Tibial artery (tissue), 4 donors: ENCODE data around the gene OR1F1.
"Not testable (repeated sequence)": the region's sequence is repeated elsewhere in the genome, so short reads cannot be mapped to it uniquely, and the experiment has no call there.

ENCODE experiments used
- DNase-seq, 2 donors: peaks; one replicate each; pipeline ENCODE4 v3.0.0-alpha.2; 2019
- H3K27ac ChIP-seq, 2 donors: fragments of 200-600 bp; sonication (generic) in 1 of 2; 1 replicate in 1 of 2; 2 replicates in 1 of 2; pipeline ENCODE4 v1.5.1; 2018 to 2019; ENCODE audit warnings: mild to moderate bottlenecking in 1 of 2
- H3K27me3 ChIP-seq, 2 donors: fragments of 200-600 bp; sonication (generic) in 1 of 2; one replicate each; pipeline versions ENCODE4 v1.5.1 to v1.6.0; 2016 to 2019
- H3K36me3 ChIP-seq, 3 donors: fragments of 200-600 bp; sonication (generic) in 2 of 3; one replicate each; pipeline ENCODE4 v1.5.1; 2016 to 2019; ENCODE audit warnings: mild to moderate bottlenecking in 2 of 3
- H3K4me1 ChIP-seq, 4 donors: fragments of 200-600 bp; sonication (generic) in 2 of 4; 1 replicate in 3 of 4; 2 replicates in 1 of 4; pipeline ENCODE4 v1.5.1; 2016 to 2019
- H3K4me3 ChIP-seq, 2 donors: fragments of 200-600 bp; sonication (generic) in 1 of 2; 1 replicate in 1 of 2; 2 replicates in 1 of 2; pipeline ENCODE4 v1.5.1; 2018 to 2019; ENCODE audit warnings: mild to moderate bottlenecking in 2 of 2
- H3K9me3 ChIP-seq, 3 donors: fragments of 200-600 bp; sonication (generic) in 1 of 3; one replicate each; pipeline ENCODE4 v1.5.1; 2016 to 2019
- intact Hi-C: fragments of 100-400 bp; cut with DNase I; formaldehyde crosslinking; loops from one replicate; pipeline ENCODE4 v1.15.0; 2023; ENCODE audit warnings: low total_unique reads
- TF ChIP-seq, protein P1 (sequence below), 2 experiments: fragments of 200-600 bp in 1 of 2; fragments of 450-650 bp in 1 of 2; IDR thresholded peaks; one replicate each; pipeline ENCODE4 v1.5.1; 2017 to 2019; ENCODE audit warnings: antibody characterized with exemption in 2 of 2, mild to moderate bottlenecking in 1 of 2, moderate library complexity in 1 of 2

The OR1F1 gene

GRCh38 chr16:3187798-3188674 lies at the start of gene OR1F1:
OR1F1 (plus strand) TSS chr16:3188204.
- Histone ChIP-seq H3K4me3 (peak within 1 kb of the TSS in 1 of 2 donors; percentile 2), H3K27ac (no peak within 1 kb of the TSS), H3K36me3 (no peaks in the 10 kb centered on the region), H3K27me3 (peaks cover 12 to 100% of the 10 kb centered on the region in 2 donors), H3K9me3 (no peaks in the 10 kb centered on the region), H3K4me1 (peaks cover 0 to 28% (median 19%) of the 10 kb centered on the region in 4 donors)
- TF ChIP-seq, protein P1, sequence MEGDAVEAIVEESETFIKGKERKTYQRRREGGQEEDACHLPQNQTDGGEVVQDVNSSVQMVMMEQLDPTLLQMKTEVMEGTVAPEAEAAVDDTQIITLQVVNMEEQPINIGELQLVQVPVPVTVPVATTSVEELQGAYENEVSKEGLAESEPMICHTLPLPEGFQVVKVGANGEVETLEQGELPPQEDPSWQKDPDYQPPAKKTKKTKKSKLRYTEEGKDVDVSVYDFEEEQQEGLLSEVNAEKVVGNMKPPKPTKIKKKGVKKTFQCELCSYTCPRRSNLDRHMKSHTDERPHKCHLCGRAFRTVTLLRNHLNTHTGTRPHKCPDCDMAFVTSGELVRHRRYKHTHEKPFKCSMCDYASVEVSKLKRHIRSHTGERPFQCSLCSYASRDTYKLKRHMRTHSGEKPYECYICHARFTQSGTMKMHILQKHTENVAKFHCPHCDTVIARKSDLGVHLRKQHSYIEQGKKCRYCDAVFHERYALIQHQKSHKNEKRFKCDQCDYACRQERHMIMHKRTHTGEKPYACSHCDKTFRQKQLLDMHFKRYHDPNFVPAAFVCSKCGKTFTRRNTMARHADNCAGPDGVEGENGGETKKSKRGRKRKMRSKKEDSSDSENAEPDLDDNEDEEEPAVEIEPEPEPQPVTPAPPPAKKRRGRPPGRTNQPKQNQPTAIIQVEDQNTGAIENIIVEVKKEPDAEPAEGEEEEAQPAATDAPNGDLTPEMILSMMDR (IDR thresholded peaks at IDR 0.05): no peak
- intact Hi-C loops: no loop called here
- DNase-seq: no peak

GRCh38 chr16:3138342-3138741 lies 49.7 kb upstream of the OR1F1 start:
- no peak overlapping the region for H3K27ac ChIP-seq
- no peaks in the 10 kb centered on the region for H3K27me3 ChIP-seq
- peaks cover 0 to 23% (median 13%) of the 10 kb centered on the region in 4 donors for H3K4me1 ChIP-seq
- intact Hi-C loops: no loop called here
- H3K9me3 ChIP-seq: no peaks in the 10 kb centered on the region
- TF ChIP-seq, protein P1 (IDR thresholded peaks at IDR 0.05): no peak
- DNase-seq: no peak
- H3K36me3 ChIP-seq: peaks cover 24 to 61% (median 44%) of the 10 kb centered on the region in 3 donors
- no peak overlapping the region for H3K4me3 ChIP-seq

GRCh38 chr16:3138823-3139426 lies 49.1 kb upstream of the OR1F1 start:
- no peaks in the 10 kb centered on the region for H3K27me3 ChIP-seq
- no peaks in the 10 kb centered on the region for H3K9me3 ChIP-seq
- intact Hi-C loops: no loop called here
- no peak for DNase-seq
- no peak overlapping the region for H3K27ac ChIP-seq
- TF ChIP-seq, protein P1 (IDR thresholded peaks at IDR 0.05): no peak
- H3K4me3 ChIP-seq: no peak overlapping the region
- H3K4me1 ChIP-seq: peaks cover 0 to 17% (median 10%) of the 10 kb centered on the region in 4 donors
- H3K36me3 ChIP-seq: peaks cover 24 to 61% (median 44%) of the 10 kb centered on the region in 3 donors

DNA sequence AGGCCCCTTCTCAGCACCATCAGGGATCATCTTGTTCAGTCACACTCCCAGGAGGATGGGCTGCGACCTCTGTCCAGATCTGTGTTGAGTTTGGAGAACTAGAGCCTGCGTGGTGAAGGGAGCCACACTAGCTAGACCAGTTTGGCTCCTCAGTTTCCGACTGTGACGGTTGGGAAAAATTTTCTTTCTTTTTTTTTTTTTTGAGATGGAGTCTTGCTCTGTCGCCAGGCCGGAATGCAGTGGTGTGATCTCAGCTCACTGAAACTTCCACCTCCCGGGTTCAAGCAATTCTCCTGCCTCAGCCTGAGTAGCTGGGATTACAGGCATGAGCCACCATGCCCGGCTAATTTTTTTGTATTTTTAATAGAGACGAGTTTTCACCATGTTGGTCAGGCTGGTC lies 48.4 kb upstream of the OR1F1 start:
- DNase-seq, H3K4me3 ChIP-seq, H3K9me3 ChIP-seq, H3K27ac ChIP-seq, intact Hi-C loops, H3K27me3 ChIP-seq: not testable (repeated sequence)
- Histone ChIP-seq H3K4me1 (peaks cover 0 to 14% (median 9%) of the 10 kb centered on the region in 4 donors), H3K36me3 (peaks cover 24 to 61% (median 44%) of the 10 kb centered on the region in 3 donors)

DNA sequence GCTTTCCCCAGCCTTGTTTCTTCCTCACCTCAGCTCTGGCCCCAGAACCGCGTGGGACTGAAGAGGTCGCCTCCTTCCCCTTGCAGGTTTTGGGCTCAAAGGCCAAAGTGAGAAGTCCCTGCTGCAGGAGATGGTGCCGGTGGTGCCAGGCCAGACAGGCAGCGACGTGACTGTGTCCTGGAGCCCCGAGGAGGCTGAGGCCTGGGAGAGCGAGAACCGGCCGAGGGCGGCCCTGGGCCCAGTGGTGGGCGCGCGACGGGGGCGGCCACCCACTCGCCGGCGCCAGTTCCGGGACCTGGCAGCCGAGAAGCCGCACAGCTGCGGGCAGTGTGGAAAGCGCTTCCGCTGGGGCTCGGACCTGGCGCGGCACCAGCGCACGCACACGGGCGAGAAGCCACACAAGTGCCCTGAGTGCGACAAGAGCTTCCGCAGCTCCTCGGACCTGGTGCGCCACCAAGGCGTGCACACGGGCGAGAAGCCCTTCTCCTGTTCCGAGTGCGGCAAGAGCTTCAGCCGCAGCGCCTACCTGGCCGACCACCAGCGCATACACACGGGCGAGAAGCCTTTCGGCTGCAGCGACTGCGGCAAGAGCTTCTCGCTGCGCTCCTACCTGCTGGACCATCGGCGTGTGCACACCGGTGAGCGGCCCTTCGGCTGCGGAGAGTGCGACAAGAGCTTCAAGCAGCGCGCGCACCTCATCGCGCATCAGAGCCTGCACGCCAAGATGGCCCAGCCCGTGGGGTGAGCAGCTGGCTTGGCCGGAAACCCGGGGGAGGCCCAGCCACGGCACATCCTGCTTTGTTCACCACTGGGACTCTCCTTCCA lies 47.2 kb upstream of the OR1F1 start:
- no peak for DNase-seq
- Histone ChIP-seq H3K4me3 (no peak overlapping the region), H3K27ac (no peak overlapping the region), H3K4me1 (peaks cover 0 to 10% (median 5%) of the 10 kb centered on the region in 4 donors), H3K9me3 (no peaks in the 10 kb centered on the region), H3K36me3 (peaks cover 24 to 61% (median 44%) of the 10 kb centered on the region in 3 donors), H3K27me3 (no peaks in the 10 kb centered on the region)
- TF ChIP-seq, protein P1 (IDR thresholded peaks at IDR 0.05): no peak
- intact Hi-C loops: no loop called here
